H9 (cell line): ENCODE results near the gene TSPAN2. TPM values are rescaled to one million over a fixed set of nuclear protein-coding genes. Genes with fewer than 3 reads are reported as not detected.

Experiments
- DNase-seq: peaks from one replicate; pipeline ENCODE4 v3.0.0-alpha.2; 2017
- H2AFZ ChIP-seq: one replicate; pipeline ENCODE4 v1.6.1; 2013; ENCODE audit warnings: mild to moderate bottlenecking, low read length, control low read depth, moderate library complexity
- H2AK5ac ChIP-seq: 2 replicates; pipeline ENCODE4 v1.6.1; 2013; ENCODE audit warnings: low read length, control low read depth, mixed read lengths; ENCODE audit not compliant: insufficient read length
- H2BK120ac ChIP-seq: one replicate; pipeline ENCODE4 v1.6.1; 2013; ENCODE audit warnings: low read depth, mild to moderate bottlenecking, low read length, control low read depth, inconsistent platforms; ENCODE audit not compliant: poor library complexity, severe bottlenecking
- H2BK12ac ChIP-seq: 2 replicates; pipeline ENCODE4 v1.6.1; 2013; ENCODE audit warnings: low read length, control low read depth, mixed read lengths, low read depth; ENCODE audit not compliant: insufficient read length
- H2BK15ac ChIP-seq: 2 replicates; pipeline ENCODE4 v1.6.1; 2013; ENCODE audit warnings: low read depth, low read length, control low read depth
- H2BK20ac ChIP-seq: one replicate; pipeline ENCODE4 v1.6.1; 2013; ENCODE audit warnings: low read depth, mild to moderate bottlenecking, low read length, control low read depth, inconsistent platforms; ENCODE audit not compliant: poor library complexity, severe bottlenecking
- H2BK5ac ChIP-seq: 2 replicates; pipeline ENCODE4 v1.6.1; 2013; ENCODE audit warnings: low read length, control low read depth, mixed read lengths; ENCODE audit not compliant: insufficient read length
- H3K14ac ChIP-seq: 2 replicates; pipeline ENCODE4 v1.6.1; 2013; ENCODE audit warnings: low read length, control low read depth; ENCODE audit not compliant: insufficient read depth
- H3K18ac ChIP-seq: 2 replicates; pipeline ENCODE4 v1.6.1; 2013; ENCODE audit warnings: low read depth, mild to moderate bottlenecking, mixed read lengths, low read length, control low read depth; ENCODE audit not compliant: insufficient read length
- H3K23ac ChIP-seq: 2 replicates; pipeline ENCODE4 v1.6.1; 2013; ENCODE audit warnings: low read length, control low read depth, mixed read lengths, low read depth; ENCODE audit not compliant: insufficient read length
- H3K23me2 ChIP-seq: 2 replicates; pipeline ENCODE4 v1.6.1; 2013; ENCODE audit warnings: low read depth, mild to moderate bottlenecking, mixed read lengths, low read length, control low read depth; ENCODE audit not compliant: insufficient read length, poor library complexity, severe bottlenecking
- H3K27ac ChIP-seq: 2 replicates; pipeline ENCODE4 v1.5.1; 2013; ENCODE audit warnings: low read length, control low read depth, mixed read lengths, low read depth; ENCODE audit not compliant: insufficient read length
- H3K27me3 ChIP-seq: 2 replicates; pipeline ENCODE4 v1.6.1; 2013; ENCODE audit warnings: low read length, control low read depth, inconsistent platforms; ENCODE audit not compliant: insufficient read depth
- H3K4ac ChIP-seq: 2 replicates; pipeline ENCODE4 v1.6.1; 2013; ENCODE audit warnings: low read depth, mild to moderate bottlenecking, control low read depth, inconsistent platforms, low read length, moderate library complexity
- H3K4me1 ChIP-seq: 2 replicates; pipeline ENCODE4 v1.6.1; 2013; ENCODE audit warnings: low read length, control low read depth, inconsistent platforms; ENCODE audit not compliant: insufficient read depth
- H3K4me2 ChIP-seq: 2 replicates; pipeline ENCODE4 v1.6.1; 2013; ENCODE audit warnings: low read length, control low read depth, mixed read lengths; ENCODE audit not compliant: insufficient read length, insufficient read depth
- H3K56ac ChIP-seq: 2 replicates; pipeline ENCODE4 v1.6.1; 2013; ENCODE audit warnings: low read depth, mild to moderate bottlenecking, mixed read lengths, low read length, control low read depth; ENCODE audit not compliant: insufficient read length
- H3K79me1 ChIP-seq: 2 replicates; pipeline ENCODE4 v1.6.1; 2013; ENCODE audit warnings: low read depth, mild to moderate bottlenecking, moderate library complexity, low read length, control low read depth, inconsistent platforms; ENCODE audit not compliant: insufficient read depth, poor library complexity, severe bottlenecking
- H3K79me2 ChIP-seq: 2 replicates; pipeline ENCODE4 v1.6.1; 2013; ENCODE audit warnings: low read length, control low read depth, inconsistent platforms; ENCODE audit not compliant: insufficient read depth
- H3K9ac ChIP-seq: 2 replicates; pipeline ENCODE4 v1.6.1; 2013; ENCODE audit warnings: low read length, control low read depth, mixed read lengths; ENCODE audit not compliant: insufficient read length; ENCODE audit errors: extremely low read depth
- H3K9me3 ChIP-seq: one replicate; pipeline ENCODE4 v1.6.1; 2013; ENCODE audit warnings: low read depth, low read length, inconsistent platforms; ENCODE audit not compliant: control insufficient read depth
- H3T11ph ChIP-seq: one replicate; pipeline ENCODE4 v1.6.1; 2013; ENCODE audit warnings: mild to moderate bottlenecking, low read length, control low read depth, inconsistent platforms
- H4K20me1 ChIP-seq: one replicate; pipeline ENCODE4 v1.6.1; 2013; ENCODE audit not compliant: control insufficient read depth, insufficient read length, insufficient read depth
- H4K5ac ChIP-seq: 2 replicates; pipeline ENCODE4 v1.6.1; 2013; ENCODE audit warnings: low read depth, mild to moderate bottlenecking, mixed read lengths, low read length, control low read depth; ENCODE audit not compliant: insufficient read length
- H4K8ac ChIP-seq: replicated peaks from 2 replicates; pipeline ENCODE4 v1.6.1; 2013; ENCODE audit warnings: low read length, control low read depth, mixed read lengths, low read depth; ENCODE audit not compliant: insufficient read length
- H4K91ac ChIP-seq: 2 replicates; pipeline ENCODE4 v1.6.1; 2013; ENCODE audit warnings: low read depth, mild to moderate bottlenecking, moderate library complexity, mixed read lengths, low read length, control low read depth; ENCODE audit not compliant: insufficient read length
- H3K27ac Mint-ChIP-seq, 3 experiments: 2 replicates in 2 of 3; 3 replicates in 1 of 3; pipeline ENCODE4 v1.8.0; 2020 to 2021; ENCODE audit warnings: mixed read lengths in 3 of 3, mild to moderate bottlenecking in 1 of 3, moderate library complexity in 1 of 3
- H3K27me3 Mint-ChIP-seq: 2 replicates; pipeline ENCODE4 v1.8.0; 2021; ENCODE audit warnings: low read depth, mild to moderate bottlenecking, moderate library complexity, mixed read lengths
- H3K36me3 Mint-ChIP-seq, 3 experiments: 2 replicates in 2 of 3; 3 replicates in 1 of 3; pipeline ENCODE4 v1.8.0; 2020 to 2021; ENCODE audit warnings: low read depth in 3 of 3, mixed read lengths in 3 of 3; ENCODE audit not compliant: insufficient read depth in 1 of 3
- H3K4me1 Mint-ChIP-seq, 2 experiments: 2 replicates each; pipeline ENCODE4 v1.8.0; 2020; ENCODE audit warnings: mixed read lengths in 2 of 2
- H3K4me3 Mint-ChIP-seq, 2 experiments: 2 replicates in 1 of 2; 3 replicates in 1 of 2; pipeline ENCODE4 v1.8.0; 2020 to 2021; ENCODE audit warnings: mild to moderate bottlenecking in 2 of 2, mixed read lengths in 2 of 2, moderate library complexity in 1 of 2
- H3K9me3 Mint-ChIP-seq, 2 experiments: 2 replicates in 1 of 2; 3 replicates in 1 of 2; pipeline ENCODE4 v1.8.0; 2020; ENCODE audit warnings: mild to moderate bottlenecking in 2 of 2, mixed read lengths in 2 of 2, moderate library complexity in 1 of 2
- WGBS: extraction: QIAGEN DNeasy Blood & Tissue Kit; methylation state at CpG from one replicate; pipeline ENCODE4 v1.1.7; 2013; ENCODE audit warnings: missing lambda C conversion rate, low lambda C conversion rate, mixed read lengths; ENCODE audit not compliant: insufficient read length; ENCODE audit errors: extremely low coverage; 5-methylcytosine and 5-hydroxymethylcytosine counted together
- total RNA-seq: library from RNA; stranded (reverse); gene quantifications from 2 replicates; pipeline ENCODE4 v1.2.1, GENCODE V29; 2021
- TF ChIP-seq, protein P1 (sequence below): fragments of 200-600 bp; sonication (generic); conservative IDR thresholded peaks from 3 replicates; pipeline ENCODE4 v1.8.0; 2021; ENCODE audit warnings: antibody characterized with exemption, mild to moderate bottlenecking

The TSPAN2 gene
- total RNA-seq, 1 experiment from 2014 or later, result 10.8 TPM

DNA sequence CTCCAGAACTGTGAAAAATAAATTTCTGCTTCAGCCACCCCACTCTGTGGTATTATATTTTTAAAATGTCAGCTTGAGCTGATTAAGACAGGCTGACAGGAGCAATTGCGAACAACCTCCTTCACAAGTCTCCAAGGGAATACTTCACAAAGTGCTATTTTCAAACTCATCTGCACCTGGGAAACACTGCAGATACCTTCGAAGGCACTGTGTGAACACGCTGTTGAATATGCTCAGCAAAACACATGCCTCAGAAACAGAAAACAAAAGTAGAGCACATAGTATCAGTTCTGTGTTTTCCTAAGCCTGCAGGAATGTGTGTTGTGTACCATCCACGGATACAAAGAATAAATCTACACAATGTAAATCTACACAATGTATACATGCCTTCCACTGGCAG, 10.6 kb downstream of the TSPAN2 start:
- Histone ChIP-seq H3K18ac (no peak overlapping the region), H3K27ac (no peak overlapping the region)
- no CpG with 5 or more reads among the region's 4 CpGs for WGBS

More for the DNA sequence above, 10.6 kb downstream of the TSPAN2 start:
- H3K27me3 Mint-ChIP-seq, result no peaks in the 10 kb centered on the region
- TF ChIP-seq, protein P1, sequence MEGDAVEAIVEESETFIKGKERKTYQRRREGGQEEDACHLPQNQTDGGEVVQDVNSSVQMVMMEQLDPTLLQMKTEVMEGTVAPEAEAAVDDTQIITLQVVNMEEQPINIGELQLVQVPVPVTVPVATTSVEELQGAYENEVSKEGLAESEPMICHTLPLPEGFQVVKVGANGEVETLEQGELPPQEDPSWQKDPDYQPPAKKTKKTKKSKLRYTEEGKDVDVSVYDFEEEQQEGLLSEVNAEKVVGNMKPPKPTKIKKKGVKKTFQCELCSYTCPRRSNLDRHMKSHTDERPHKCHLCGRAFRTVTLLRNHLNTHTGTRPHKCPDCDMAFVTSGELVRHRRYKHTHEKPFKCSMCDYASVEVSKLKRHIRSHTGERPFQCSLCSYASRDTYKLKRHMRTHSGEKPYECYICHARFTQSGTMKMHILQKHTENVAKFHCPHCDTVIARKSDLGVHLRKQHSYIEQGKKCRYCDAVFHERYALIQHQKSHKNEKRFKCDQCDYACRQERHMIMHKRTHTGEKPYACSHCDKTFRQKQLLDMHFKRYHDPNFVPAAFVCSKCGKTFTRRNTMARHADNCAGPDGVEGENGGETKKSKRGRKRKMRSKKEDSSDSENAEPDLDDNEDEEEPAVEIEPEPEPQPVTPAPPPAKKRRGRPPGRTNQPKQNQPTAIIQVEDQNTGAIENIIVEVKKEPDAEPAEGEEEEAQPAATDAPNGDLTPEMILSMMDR, result no peak
- Histone ChIP-seq H2AFZ (no peak overlapping the region), H3K56ac (no peak overlapping the region), H4K20me1 (no peaks in the 10 kb centered on the region), H2BK20ac (no peak overlapping the region), H4K91ac (no peak overlapping the region), H3K79me1 (no peaks in the 10 kb centered on the region), H2AK5ac (no peak overlapping the region), H3K4me1 (peaks cover 2% of the 10 kb centered on the region; the same call in 1 of the 2 replicates), H2BK15ac (no peak overlapping the region), H3K23me2 (no peaks in the 10 kb centered on the region), H3T11ph (no peak overlapping the region), H4K5ac (no peak overlapping the region), H3K27me3 (no peaks in the 10 kb centered on the region), H3K79me2 (no peaks in the 10 kb centered on the region), H3K9ac (no peak overlapping the region), H3K4ac (no peak overlapping the region), H2BK5ac (no peak overlapping the region), H4K8ac (no peak overlapping the region), H3K9me3 (no peaks in the 10 kb centered on the region), H3K14ac (no peak overlapping the region), H3K4me2 (no peak overlapping the region), H3K23ac (no peak overlapping the region), H2BK120ac (no peak overlapping the region), H2BK12ac (no peak overlapping the region)
- H3K4me1 Mint-ChIP-seq, result peaks cover 12 to 15% of the 10 kb centered on the region in 2 experiments
- H3K4me3 Mint-ChIP-seq, result no peak overlapping the region
- H3K9me3 Mint-ChIP-seq, result no peaks in the 10 kb centered on the region; a peak in 1 of 5 replicates
- H3K36me3 Mint-ChIP-seq, result no peaks in the 10 kb centered on the region
- H3K27ac Mint-ChIP-seq, result no peak overlapping the region
- DNase-seq, result no peak
